SK-N-SH (cell line): ENCODE results near the gene EFTUD2. TPM values are rescaled to one million over a fixed set of nuclear protein-coding genes. Genes with fewer than 3 reads are reported as not detected.

Experiments used
- CTCF ChIA-PET: fragments of 300-600, 350-600 bp; formaldehyde crosslinking; extraction: SDS; loops from one replicate; lab custom pipeline; 2021; lab: Yijun Ruan, JAX
- POLR2A ChIA-PET: fragments of 350-600 bp; sonication (Branson Sonifier 250); formaldehyde crosslinking; extraction: SDS; loops from one replicate; lab custom pipeline; 2020; ENCODE audit warnings: antibody characterized with exemption, inconsistent platforms; lab: Yijun Ruan, JAX
- DNase-seq: peaks from one replicate; pipeline ENCODE4 v3.0.0; 2012
- H2AFZ ChIP-seq: fragments of 200-600 bp; sonication (generic); 2 replicates; pipeline ENCODE4 v1.8.1; 2016; ENCODE audit warnings: antibody characterized with exemption, mild to moderate bottlenecking, low read depth
- H3F3A ChIP-seq: fragments of 200-600 bp; sonication (generic); replicated peaks from 2 replicates; pipeline ENCODE3; 2016; ENCODE audit warnings: antibody characterized with exemption, mild to moderate bottlenecking; ENCODE audit not compliant: insufficient read depth
- H3K27ac ChIP-seq, 2 experiments: fragments of 200-500 bp in 1 of 2; fragments of 200-600 bp in 1 of 2; sonication (Bioruptor generic) in 1 of 2; sonication (generic), shearing (Covaris generic) in 1 of 2; 2 replicates each; pipeline versions ENCODE4 v1.5.1 to v1.6.1; 2014 to 2016; ENCODE audit warnings: low read depth in 2 of 2, inconsistent platforms in 1 of 2, low read length in 1 of 2, mild to moderate bottlenecking in 1 of 2, mixed read lengths in 1 of 2
- H3K27me3 ChIP-seq: fragments of 200-600 bp; sonication (generic), shearing (Covaris generic); 2 replicates; pipeline ENCODE4 v1.6.1; 2016; ENCODE audit warnings: mixed run types; ENCODE audit not compliant: insufficient read depth
- H3K36me3 ChIP-seq, 2 experiments: fragments of 200-500 bp in 1 of 2; fragments of 200-600 bp in 1 of 2; sonication (Bioruptor generic) in 1 of 2; sonication (generic) in 1 of 2; replicated peaks in 1 of 2; 2 replicates each; pipeline versions ENCODE3 to v1.5.1; 2014 to 2016; ENCODE audit warnings: low read length in 1 of 2, mild to moderate bottlenecking in 1 of 2; ENCODE audit not compliant: insufficient read depth in 2 of 2, control insufficient read depth in 1 of 2
- H3K4me1 ChIP-seq, 2 experiments: fragments of 200-500 bp in 1 of 2; fragments of 200-600 bp in 1 of 2; sonication (Bioruptor generic) in 1 of 2; sonication (generic), shearing (Covaris generic) in 1 of 2; 2 replicates each; pipeline versions ENCODE4 v1.5.1 to v1.6.1; 2014 to 2016; ENCODE audit warnings: low read depth in 1 of 2, low read length in 1 of 2, mixed run types in 1 of 2; ENCODE audit not compliant: insufficient read depth in 2 of 2, control insufficient read depth in 1 of 2
- H3K4me2 ChIP-seq: fragments of 200-600 bp; sonication (generic), shearing (Covaris generic); 2 replicates; pipeline ENCODE4 v1.6.1; 2017; ENCODE audit warnings: mixed run types
- H3K4me3 ChIP-seq, 2 experiments: fragments of 200-500 bp in 1 of 2; fragments of 200-600 bp in 1 of 2; sonication (Bioruptor generic) in 1 of 2; sonication (generic), shearing (Covaris generic) in 1 of 2; 2 replicates each; pipeline versions ENCODE4 v1.5.1 to v1.8.1; 2014 to 2016; ENCODE audit warnings: low read depth in 2 of 2, inconsistent platforms in 1 of 2, low read length in 1 of 2, mild to moderate bottlenecking in 1 of 2, mixed read lengths in 1 of 2, moderate library complexity in 1 of 2
- H3K79me2 ChIP-seq: fragments of 200-600 bp; sonication (generic); 2 replicates; pipeline ENCODE4 v1.8.1; 2017; ENCODE audit warnings: mild to moderate bottlenecking; ENCODE audit not compliant: insufficient read depth
- H3K9ac ChIP-seq: fragments of 200-600 bp; sonication (generic); 2 replicates; pipeline ENCODE4 v1.6.1; 2017; ENCODE audit warnings: mixed run types
- H3K9me2 ChIP-seq: fragments of 200-600 bp; sonication (generic); 2 replicates; pipeline ENCODE4 v1.6.1; 2017; ENCODE audit warnings: mixed run types
- H3K9me3 ChIP-seq: fragments of 200-600 bp; sonication (generic); 2 replicates; pipeline ENCODE4 v1.6.1; 2017; ENCODE audit warnings: mixed run types, mild to moderate bottlenecking, moderate library complexity
- H4K20me1 ChIP-seq: fragments of 200-600 bp; sonication (generic); 2 replicates; pipeline ENCODE4 v1.6.1; 2017; ENCODE audit warnings: mild to moderate bottlenecking, mixed run types; ENCODE audit not compliant: insufficient read depth
- ELF1 ChIP-seq: IDR thresholded peaks from 2 replicates; pipeline ENCODE4 v1.4.0; 2012
- FOSL2 ChIP-seq: IDR thresholded peaks from 2 replicates; pipeline ENCODE4 v1.4.0; 2012; ENCODE audit warnings: low read depth, mild to moderate bottlenecking, moderate library complexity, borderline replicate concordance
- FOXM1 ChIP-seq: IDR thresholded peaks from 2 replicates; pipeline ENCODE4 v1.4.0; 2012; ENCODE audit warnings: low read depth, mild to moderate bottlenecking
- GABPA ChIP-seq: IDR thresholded peaks from 2 replicates; pipeline ENCODE4 v1.4.0; 2012; ENCODE audit warnings: low read depth, mild to moderate bottlenecking
- GATA2 ChIP-seq: sonication (generic); formaldehyde crosslinking; IDR thresholded peaks from 2 replicates; pipeline ENCODE4 v1.5.0; 2020; ENCODE audit warnings: mild to moderate bottlenecking, missing genetic modification reagents
- JUND ChIP-seq: IDR thresholded peaks from 2 replicates; pipeline ENCODE4 v1.4.0; 2012
- MXI1 ChIP-seq: IDR thresholded peaks from 2 replicates; pipeline ENCODE4 v1.6.1; 2012; ENCODE audit warnings: mild to moderate bottlenecking, low read depth, low read length, improper control_type of control experiment
- NFIC ChIP-seq: IDR thresholded peaks from 2 replicates; pipeline ENCODE4 v1.4.0; 2012; ENCODE audit warnings: borderline replicate concordance
- NRF1 ChIP-seq: IDR thresholded peaks from 2 replicates; pipeline ENCODE4 v1.6.1; 2012; ENCODE audit warnings: low read depth, mild to moderate bottlenecking, low read length
- PBX3 ChIP-seq: IDR thresholded peaks from 2 replicates; pipeline ENCODE4; 2012
- POLR2AphosphoS5 ChIP-seq: IDR thresholded peaks from 2 replicates; pipeline ENCODE4 v1.6.1; 2012; ENCODE audit warnings: low read depth, low read length
- RCOR1 ChIP-seq: fragments of 150-350 bp; IDR thresholded peaks from 2 replicates; pipeline ENCODE4 v1.6.1; 2017; ENCODE audit warnings: antibody characterized with exemption, low read length
- REST ChIP-seq: IDR thresholded peaks from 2 replicates; pipeline ENCODE4 v1.6.1; 2012; ENCODE audit warnings: mild to moderate bottlenecking, low read depth, low read length, moderate library complexity
- RFX5 ChIP-seq: IDR thresholded peaks from 2 replicates; pipeline ENCODE4 v1.6.1; 2012; ENCODE audit warnings: mild to moderate bottlenecking, improper control_type of control experiment, low read length
- SIN3A ChIP-seq: IDR thresholded peaks from 2 replicates; pipeline ENCODE4 v1.6.1; 2012; ENCODE audit warnings: low read depth, mild to moderate bottlenecking, low read length, moderate library complexity, borderline replicate concordance
- SMC3 ChIP-seq: IDR thresholded peaks from 2 replicates; pipeline ENCODE4 v1.6.1; 2012; ENCODE audit warnings: low read depth, low read length, improper control_type of control experiment
- TCF12 ChIP-seq: IDR thresholded peaks from 2 replicates; pipeline ENCODE4 v1.4.0; 2012
- TEAD4 ChIP-seq: IDR thresholded peaks from 2 replicates; pipeline ENCODE4 v1.4.0; 2012; ENCODE audit warnings: mild to moderate bottlenecking, borderline replicate concordance; ENCODE audit not compliant: insufficient read depth
- WGBS: methylation state at CpG from one replicate; pipeline ENCODE4 v1.1.6; 2017; ENCODE audit warnings: low lambda C conversion rate; 5-methylcytosine and 5-hydroxymethylcytosine counted together
- polyA plus RNA-seq, 3 experiments: library from polyadenylated mRNA; depleted of rRNA; stranded (reverse); fragments of >200 nt; gene quantifications; 2 replicates each; pipeline ENCODE4 v1.2.3, GENCODE V29; 2012
- TF ChIP-seq, protein P1 (sequence below): IDR thresholded peaks from 2 replicates; pipeline ENCODE4 v1.4.0; 2012; ENCODE audit warnings: low read depth, borderline replicate concordance
- TF ChIP-seq, protein P2 (sequence below): fragments of 150-350 bp; IDR thresholded peaks from 2 replicates; pipeline ENCODE4 v1.6.1; 2016; ENCODE audit warnings: mild to moderate bottlenecking, low read depth, low read length
- TF ChIP-seq, protein P3 (sequence below): fragments of 200-600 bp; sonication (generic); IDR thresholded peaks from 2 replicates; pipeline ENCODE4 v1.6.1; 2017; ENCODE audit warnings: antibody characterized with exemption, mild to moderate bottlenecking, moderate library complexity
- TF ChIP-seq, protein P4 (sequence below): IDR thresholded peaks from 2 replicates; pipeline ENCODE4 v1.4.0; 2012; ENCODE audit warnings: low read depth, borderline replicate concordance

EFTUD2 gene
- polyA plus RNA-seq (2012; rRNA removed): 79.9 and 82.9 TPM in 2 replicates
- 82.5 and 121 TPM in 2 replicates for polyA plus RNA-seq (2012; cell fraction: cytosol; rRNA removed)
- polyA plus RNA-seq (2012; cell fraction: nucleus; rRNA removed): 112 and 140 TPM in 2 replicates

- POLR2A ChIA-PET: interaction anchor here (1.2 to 1.3 kb wide), 2 partner anchors 13 to 121 kb away, joined by 3 to 4 read pairs; no protein-coding TSS in a partner anchor
- H3K4me3 ChIP-seq: peak within 1 kb of the TSS; percentile 92 to 97
- no peak for TF ChIP-seq RFX5
- TF ChIP-seq SMC3: no peak
- no peak for TF ChIP-seq NFIC
- peak; percentile 98 for TF ChIP-seq ELF1
- TF ChIP-seq JUND: no peak
- peak; percentile 84 for TF ChIP-seq POLR2AphosphoS5
- no peak for TF ChIP-seq REST
- no peak for TF ChIP-seq TEAD4
- TF ChIP-seq, protein P1, sequence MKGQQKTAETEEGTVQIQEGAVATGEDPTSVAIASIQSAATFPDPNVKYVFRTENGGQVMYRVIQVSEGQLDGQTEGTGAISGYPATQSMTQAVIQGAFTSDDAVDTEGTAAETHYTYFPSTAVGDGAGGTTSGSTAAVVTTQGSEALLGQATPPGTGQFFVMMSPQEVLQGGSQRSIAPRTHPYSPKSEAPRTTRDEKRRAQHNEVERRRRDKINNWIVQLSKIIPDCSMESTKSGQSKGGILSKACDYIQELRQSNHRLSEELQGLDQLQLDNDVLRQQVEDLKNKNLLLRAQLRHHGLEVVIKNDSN: peak; percentile 96
- TF ChIP-seq FOXM1: 0 out of 2 replicates have a peak, but pooled peaks have one; percentile 27
- peak; percentile 68 for TF ChIP-seq GABPA
- TF ChIP-seq FOSL2: no peak
- TF ChIP-seq, protein P2, sequence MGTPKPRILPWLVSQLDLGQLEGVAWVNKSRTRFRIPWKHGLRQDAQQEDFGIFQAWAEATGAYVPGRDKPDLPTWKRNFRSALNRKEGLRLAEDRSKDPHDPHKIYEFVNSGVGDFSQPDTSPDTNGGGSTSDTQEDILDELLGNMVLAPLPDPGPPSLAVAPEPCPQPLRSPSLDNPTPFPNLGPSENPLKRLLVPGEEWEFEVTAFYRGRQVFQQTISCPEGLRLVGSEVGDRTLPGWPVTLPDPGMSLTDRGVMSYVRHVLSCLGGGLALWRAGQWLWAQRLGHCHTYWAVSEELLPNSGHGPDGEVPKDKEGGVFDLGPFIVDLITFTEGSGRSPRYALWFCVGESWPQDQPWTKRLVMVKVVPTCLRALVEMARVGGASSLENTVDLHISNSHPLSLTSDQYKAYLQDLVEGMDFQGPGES: no peak
- TF ChIP-seq GATA2 (CRISPR knock-in tag): no peak
- peak; percentile 94 for TF ChIP-seq MXI1
- TF ChIP-seq NRF1: no peak
- TF ChIP-seq, protein P3, sequence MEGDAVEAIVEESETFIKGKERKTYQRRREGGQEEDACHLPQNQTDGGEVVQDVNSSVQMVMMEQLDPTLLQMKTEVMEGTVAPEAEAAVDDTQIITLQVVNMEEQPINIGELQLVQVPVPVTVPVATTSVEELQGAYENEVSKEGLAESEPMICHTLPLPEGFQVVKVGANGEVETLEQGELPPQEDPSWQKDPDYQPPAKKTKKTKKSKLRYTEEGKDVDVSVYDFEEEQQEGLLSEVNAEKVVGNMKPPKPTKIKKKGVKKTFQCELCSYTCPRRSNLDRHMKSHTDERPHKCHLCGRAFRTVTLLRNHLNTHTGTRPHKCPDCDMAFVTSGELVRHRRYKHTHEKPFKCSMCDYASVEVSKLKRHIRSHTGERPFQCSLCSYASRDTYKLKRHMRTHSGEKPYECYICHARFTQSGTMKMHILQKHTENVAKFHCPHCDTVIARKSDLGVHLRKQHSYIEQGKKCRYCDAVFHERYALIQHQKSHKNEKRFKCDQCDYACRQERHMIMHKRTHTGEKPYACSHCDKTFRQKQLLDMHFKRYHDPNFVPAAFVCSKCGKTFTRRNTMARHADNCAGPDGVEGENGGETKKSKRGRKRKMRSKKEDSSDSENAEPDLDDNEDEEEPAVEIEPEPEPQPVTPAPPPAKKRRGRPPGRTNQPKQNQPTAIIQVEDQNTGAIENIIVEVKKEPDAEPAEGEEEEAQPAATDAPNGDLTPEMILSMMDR: no peak
- no peak for TF ChIP-seq TCF12
- TF ChIP-seq RCOR1: no peak
- 0 out of 2 replicates have a peak, but pooled peaks have one; percentile 14 for TF ChIP-seq SIN3A
- TF ChIP-seq PBX3: no peak
- TF ChIP-seq, protein P4, sequence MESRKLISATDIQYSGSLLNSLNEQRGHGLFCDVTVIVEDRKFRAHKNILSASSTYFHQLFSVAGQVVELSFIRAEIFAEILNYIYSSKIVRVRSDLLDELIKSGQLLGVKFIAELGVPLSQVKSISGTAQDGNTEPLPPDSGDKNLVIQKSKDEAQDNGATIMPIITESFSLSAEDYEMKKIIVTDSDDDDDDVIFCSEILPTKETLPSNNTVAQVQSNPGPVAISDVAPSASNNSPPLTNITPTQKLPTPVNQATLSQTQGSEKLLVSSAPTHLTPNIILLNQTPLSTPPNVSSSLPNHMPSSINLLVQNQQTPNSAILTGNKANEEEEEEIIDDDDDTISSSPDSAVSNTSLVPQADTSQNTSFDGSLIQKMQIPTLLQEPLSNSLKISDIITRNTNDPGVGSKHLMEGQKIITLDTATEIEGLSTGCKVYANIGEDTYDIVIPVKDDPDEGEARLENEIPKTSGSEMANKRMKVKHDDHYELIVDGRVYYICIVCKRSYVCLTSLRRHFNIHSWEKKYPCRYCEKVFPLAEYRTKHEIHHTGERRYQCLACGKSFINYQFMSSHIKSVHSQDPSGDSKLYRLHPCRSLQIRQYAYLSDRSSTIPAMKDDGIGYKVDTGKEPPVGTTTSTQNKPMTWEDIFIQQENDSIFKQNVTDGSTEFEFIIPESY: no peak
Observed at GRCh38 chr17:44899074-44899782, at the start of gene EFTUD2. Gene EFTUD2, minus strand, starts transcription at chr17:44899445. Its CDS starts 4,924 bp downstream, at chr17:44894521.

More at GRCh38 chr17:44899074-44899782, at the start of gene EFTUD2:
- Histone ChIP-seq H4K20me1 (0 out of 2 replicates have a peak, but pooled peaks cover 4% of the 10 kb centered on the region), H3K27ac (peak within 1 kb of the TSS; percentile 94 to 99), H3K9ac (peak within 1 kb of the TSS; percentile 98), H3K27me3 (no peaks in the 10 kb centered on the region), H3K4me2 (peak within 1 kb of the TSS; percentile 91), H3K4me1 (peaks cover 6 to 23% of the 10 kb centered on the region in 2 experiments; a peak in 3 of 4 replicates), H3K79me2 (peaks cover 50% of the 10 kb centered on the region), H3K36me3 (peaks cover 8 to 21% of the 10 kb centered on the region in 2 experiments), H2AFZ (peak within 1 kb of the TSS; percentile 66), H3K9me3 (no peaks in the 10 kb centered on the region), H3F3A (peaks cover 26% of the 10 kb centered on the region), H3K9me2 (no peaks in the 10 kb centered on the region)
- peak; percentile 96 for DNase-seq
- WGBS: 2% methylated on average over 22 of the region's 54 CpGs
- CTCF ChIA-PET: interaction anchor here (1.0 to 6.8 kb wide), 16 partner anchors 10 to 236 kb away, joined by 3 to 38 read pairs (median 5); partner anchors contain the start of genes ACBD4 and PLCD3
